Colonic mucosa (tissue), 4 donors: ENCODE measurements around the gene GPR21. TPM values are rescaled to one million over a fixed set of nuclear protein-coding genes. Genes with fewer than 3 reads are reported as not detected.

Experiments used
- DNase-seq: peaks from one replicate; pipeline ENCODE4 v3.0.0-alpha.2; 2020
- H3K27ac ChIP-seq: fragments of 200-600 bp; one replicate; pipeline ENCODE4 v1.8.0; 2021
- H3K27me3 ChIP-seq: fragments of 200-600 bp; one replicate; pipeline ENCODE4 v1.8.0; 2021
- H3K36me3 ChIP-seq: fragments of 200-600 bp; one replicate; pipeline ENCODE4 v1.8.0; 2021
- H3K4me1 ChIP-seq: fragments of 200-600 bp; one replicate; pipeline ENCODE4 v1.8.0; 2021; ENCODE audit warnings: mild to moderate bottlenecking
- H3K4me3 ChIP-seq: fragments of 200-600 bp; one replicate; pipeline ENCODE4 v1.8.0; 2021
- H3K9ac ChIP-seq, 2 donors: one replicate each; pipeline ENCODE4 v1.7.0; 2013; ENCODE audit warnings: control low read depth in 2 of 2, low read depth in 2 of 2, low read length in 2 of 2
- H3K9me3 ChIP-seq: fragments of 200-600 bp; one replicate; pipeline ENCODE4 v1.8.0; 2021
- CTCF ChIP-seq: fragments of 200-600 bp; IDR thresholded peaks from one replicate; pipeline ENCODE4 v1.8.0; 2022; ENCODE audit warnings: antibody characterized with exemption, mild to moderate bottlenecking
- intact Hi-C: fragments of 100-400 bp; cut with DNase I; formaldehyde crosslinking; loops from one replicate; pipeline ENCODE4 v1.14.1; 2022
- total RNA-seq, 2 donors: library from RNA; stranded (reverse); fragmentation: NEBNext Ultra II Directional in 1 of 2; extraction: Animal tissue kit (Norgen Biotek cat#: 25700) in 1 of 2; gene quantifications; one replicate each; pipeline ENCODE4 v1.2.1, GENCODE V29; 2021
- donor health status: healthy.
- donor health status: DM: no; HTN: no; CAD: no.
- donor health status: DM: no; HTN: no; CAD: no.

Gene GPR21
- total RNA-seq, 2 donors from 2014 or later, result 0.35 to 1.2 TPM

- intact Hi-C loops, result no loop called here
- Histone ChIP-seq H3K4me3 (no peak overlapping the region), H3K27me3 (no peaks in the 10 kb centered on the region), H3K9me3 (no peaks in the 10 kb centered on the region), H3K27ac (no peak overlapping the region), H3K36me3 (no peaks in the 10 kb centered on the region), H3K4me1 (peaks cover 4% of the 10 kb centered on the region), H3K9ac (no peak overlapping the region)
- no peak for DNase-seq
- no peak for TF ChIP-seq CTCF
These were observed 1.5 kb upstream of the GPR21 start for GRCh38 chr9:123031963-123032362.

- H3K9me3 ChIP-seq, result no peaks in the 10 kb centered on the region
- intact Hi-C loops, result no loop called here
- H3K27ac ChIP-seq, result no peak overlapping the region
- DNase-seq, result no peak
- TF ChIP-seq CTCF, result no peak
- H3K4me1 ChIP-seq, result no peaks in the 10 kb centered on the region
- H3K4me3 ChIP-seq, result no peak overlapping the region
- no peak overlapping the region for H3K9ac ChIP-seq
- no peaks in the 10 kb centered on the region for H3K27me3 ChIP-seq
- H3K36me3 ChIP-seq, result no peaks in the 10 kb centered on the region
These were observed 566 bp downstream of the GPR21 start for GRCh38 chr9:123033864-123034601.

- DNase-seq, result no peak
- no peak for TF ChIP-seq CTCF
- intact Hi-C loops, result no loop called here
- H3K9me3 ChIP-seq, result no peaks in the 10 kb centered on the region
- H3K4me3 ChIP-seq, result no peak overlapping the region
- peak overlapping the region in 1 of 2 donors; percentile 19 for H3K9ac ChIP-seq
- no peaks in the 10 kb centered on the region for H3K4me1 ChIP-seq
- no peaks in the 10 kb centered on the region for H3K27me3 ChIP-seq
- H3K36me3 ChIP-seq, result no peaks in the 10 kb centered on the region
- H3K27ac ChIP-seq, result no peak overlapping the region
These were observed 1.5 kb downstream of the GPR21 start for GRCh38 chr9:123034881-123035510.

GRCh38 chr9:123035791-123036190 lies 2.3 kb downstream of the GPR21 start:
- no peak for TF ChIP-seq CTCF
- DNase-seq, result no peak
- Histone ChIP-seq H3K27me3 (no peaks in the 10 kb centered on the region), H3K27ac (no peak overlapping the region), H3K4me3 (no peak overlapping the region), H3K9me3 (no peaks in the 10 kb centered on the region), H3K4me1 (no peaks in the 10 kb centered on the region), H3K9ac (no peak overlapping the region), H3K36me3 (no peaks in the 10 kb centered on the region)
- intact Hi-C loops, result no loop called here

- DNase-seq, result no peak
- H3K4me1 ChIP-seq, result no peaks in the 10 kb centered on the region
- no peak overlapping the region for H3K9ac ChIP-seq
- no peaks in the 10 kb centered on the region for H3K36me3 ChIP-seq
- no peak for TF ChIP-seq CTCF
- intact Hi-C loops, result no loop called here
- H3K9me3 ChIP-seq, result no peaks in the 10 kb centered on the region
- no peak overlapping the region for H3K4me3 ChIP-seq
- no peak overlapping the region for H3K27ac ChIP-seq
- H3K27me3 ChIP-seq, result no peaks in the 10 kb centered on the region
These were observed 3.6 kb downstream of the GPR21 start for GRCh38 chr9:123036893-123037545.
